HG03460 (cell line): Measurements from ENCODE around the gene PPP1R16B.

ENCODE experiments used
- ATAC-seq: cut with Tn5 transposase; IDR thresholded peaks from one replicate; pipeline ENCODE4 v1.9.1; 2021; ENCODE audit not compliant: unreplicated experiment

The PPP1R16B gene

DNA sequence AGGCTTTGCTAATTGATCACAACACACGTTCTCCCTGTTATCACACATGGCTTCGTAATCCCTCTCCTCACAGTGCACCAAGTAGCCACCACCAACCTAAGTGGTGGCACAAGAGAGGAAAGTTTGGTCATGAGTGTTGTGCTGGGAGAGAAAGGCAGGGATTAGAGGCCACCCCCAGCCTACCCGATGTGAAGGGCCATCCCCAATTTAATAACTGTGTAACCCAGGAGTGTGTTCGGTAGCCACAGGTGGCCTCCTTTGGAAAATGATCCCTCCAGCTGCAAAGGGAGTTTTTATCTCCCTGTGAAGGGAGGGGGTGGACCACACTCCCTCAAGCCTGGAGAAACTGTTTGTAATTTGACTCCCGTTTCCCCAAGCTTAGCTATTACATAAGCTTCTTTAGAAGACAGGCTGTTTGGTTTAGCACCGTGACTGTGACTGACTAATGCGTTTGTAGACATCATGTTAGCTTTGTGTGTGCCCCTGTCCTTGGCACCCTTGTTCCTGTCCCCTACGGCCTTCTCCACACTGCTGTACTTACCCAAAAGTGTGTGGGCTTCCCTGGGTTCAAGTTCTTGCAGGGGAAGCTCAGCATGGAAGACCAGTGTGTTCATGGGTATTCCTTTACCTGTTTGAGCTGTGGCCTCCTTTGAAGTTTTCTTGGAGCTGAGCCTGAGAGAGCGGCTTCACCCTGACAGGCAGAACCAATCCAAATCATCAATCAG is 20.6 kb downstream of the PPP1R16B start:
- ATAC-seq = no peak

DNA sequence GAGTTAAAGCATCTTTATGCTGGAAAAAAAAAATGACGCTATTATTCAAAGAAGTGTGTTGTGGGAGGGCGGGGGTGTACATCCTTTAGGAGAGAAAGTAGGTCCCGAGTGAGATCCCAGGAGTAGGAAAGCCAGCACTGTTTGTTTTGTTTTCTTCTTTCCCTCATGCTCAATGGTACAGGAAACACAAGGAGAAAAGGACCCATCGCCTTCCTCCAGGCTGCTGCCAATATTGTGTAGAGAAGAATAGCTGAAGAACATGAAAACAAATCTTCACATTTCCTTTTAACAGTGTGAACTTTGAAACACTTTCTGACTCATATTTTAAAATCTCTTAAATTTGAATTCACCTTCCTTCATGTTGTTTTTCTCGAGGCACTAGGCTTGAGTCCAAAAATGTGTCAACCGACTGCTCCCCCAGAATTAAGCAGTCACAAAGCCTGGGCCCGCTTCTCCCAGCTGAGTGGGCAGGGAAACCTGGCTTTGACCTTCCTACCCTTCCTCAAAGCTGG is 22.3 kb downstream of the PPP1R16B start:
- no peak for ATAC-seq

DNA sequence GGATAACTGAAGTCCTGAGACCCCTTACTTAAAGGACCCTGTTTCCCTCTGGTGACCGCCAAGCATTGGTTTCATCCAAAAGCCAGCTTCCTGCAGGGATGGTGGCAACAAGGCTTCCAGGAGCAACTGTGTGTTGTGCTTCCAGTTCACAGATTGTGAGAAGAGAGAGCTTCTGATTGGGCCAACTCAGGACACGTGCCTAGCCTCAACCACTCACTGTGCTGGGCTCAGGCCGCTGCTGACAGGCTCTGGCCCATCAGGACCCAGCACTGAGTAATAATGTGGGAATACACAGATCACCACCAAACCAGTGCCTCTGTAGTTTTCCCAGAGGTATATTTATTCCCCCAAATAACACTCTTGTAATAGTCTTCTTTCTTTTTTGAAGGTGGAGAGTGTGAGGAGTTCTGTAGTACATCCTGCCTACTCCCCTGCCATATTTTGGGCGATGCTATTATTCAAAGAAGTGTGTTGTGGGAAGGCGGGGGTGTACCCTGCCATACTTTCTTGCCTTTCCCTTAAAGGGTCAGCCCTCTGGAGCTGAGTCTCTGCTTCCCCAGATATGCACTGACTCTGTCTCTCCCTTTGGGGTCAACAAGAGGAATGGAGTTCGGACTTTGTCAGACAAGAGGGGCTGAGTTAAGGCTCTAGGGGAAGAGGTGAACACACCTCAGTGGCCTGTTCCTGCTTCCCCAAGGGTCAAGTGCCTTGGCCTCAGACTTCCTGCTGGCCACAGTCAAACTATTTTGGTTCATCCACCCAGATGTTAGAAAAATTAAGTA is 23.2 kb downstream of the PPP1R16B start:
- ATAC-seq = no peak

DNA sequence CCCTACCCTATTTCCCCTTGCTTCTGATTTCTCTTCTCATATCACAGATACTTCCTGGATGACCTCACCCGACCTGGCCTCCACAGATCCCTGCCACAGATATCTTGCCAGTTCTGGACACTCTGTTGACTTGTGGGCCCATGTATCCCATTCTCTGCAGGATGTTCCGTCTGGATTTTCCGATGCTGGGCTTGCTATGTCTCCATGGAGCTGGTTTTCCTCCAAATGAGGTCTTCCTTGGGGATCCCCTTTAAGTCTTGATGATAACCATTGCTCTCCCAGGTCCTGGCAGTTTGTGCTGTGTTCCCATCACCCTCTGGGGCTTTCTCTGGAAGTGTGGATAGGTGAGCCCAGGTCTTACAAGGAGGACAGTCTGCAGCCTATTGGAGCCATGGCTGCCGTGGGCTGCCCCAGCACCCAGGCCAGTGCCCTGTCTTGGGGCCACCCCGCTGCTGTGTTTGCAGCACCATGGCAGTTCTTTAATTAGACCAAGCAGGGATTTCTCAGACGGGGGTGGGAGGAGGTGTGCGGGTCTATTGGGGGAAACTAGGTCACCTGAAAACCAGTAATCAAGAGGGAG is 23.9 kb downstream of the PPP1R16B start:
- ATAC-seq = no peak

DNA sequence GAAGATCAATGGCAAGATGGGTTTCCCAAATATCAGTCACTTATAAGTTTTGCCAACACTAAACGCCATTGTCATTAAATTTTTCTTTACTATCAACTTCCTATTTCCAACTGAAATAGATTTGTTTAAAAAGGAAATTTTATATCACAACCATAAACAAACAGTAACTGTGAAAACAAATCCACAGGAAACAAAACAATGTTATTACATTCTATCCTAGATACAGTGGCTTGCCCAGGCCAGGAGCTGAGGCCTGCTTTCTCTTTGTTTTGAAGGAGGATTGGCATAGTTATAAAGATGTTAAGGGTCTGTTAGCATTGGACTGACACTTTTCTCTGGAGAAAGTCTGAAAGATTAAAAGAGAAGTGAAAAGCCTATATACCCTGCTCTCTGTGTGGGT is 24.9 kb downstream of the PPP1R16B start:
- ATAC-seq = no peak

DNA sequence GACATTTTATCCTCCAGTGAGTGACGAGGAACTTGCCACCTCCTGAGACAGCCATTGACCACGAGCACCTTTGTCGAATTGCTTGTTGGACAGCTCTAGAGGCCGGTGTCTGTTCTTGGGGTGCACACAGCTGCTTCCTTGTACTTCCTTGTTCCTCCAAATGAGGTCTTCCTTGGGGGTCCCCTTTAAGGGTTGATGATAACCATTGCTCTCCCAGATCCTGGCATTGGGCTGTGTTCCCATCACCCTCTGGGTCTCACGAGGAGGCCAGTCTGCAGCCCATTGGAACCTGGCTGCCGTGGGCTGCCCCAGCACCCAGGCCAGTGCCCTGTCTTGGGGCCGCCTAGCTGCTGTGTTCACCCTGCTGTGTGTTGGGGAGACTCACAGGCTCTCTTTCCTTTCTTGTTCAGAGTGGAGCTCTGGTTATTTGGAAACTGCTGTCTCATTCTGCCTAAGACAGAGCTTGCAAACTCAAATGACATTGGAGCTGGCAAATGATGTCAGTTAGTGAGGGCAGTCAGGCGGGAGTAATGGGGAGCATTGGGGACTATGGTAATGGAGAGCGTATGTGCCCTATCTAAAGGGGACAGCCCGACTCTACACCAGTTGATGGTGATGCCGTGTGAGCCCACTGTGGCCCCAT is 25.7 kb downstream of the PPP1R16B start:
- no peak for ATAC-seq

DNA sequence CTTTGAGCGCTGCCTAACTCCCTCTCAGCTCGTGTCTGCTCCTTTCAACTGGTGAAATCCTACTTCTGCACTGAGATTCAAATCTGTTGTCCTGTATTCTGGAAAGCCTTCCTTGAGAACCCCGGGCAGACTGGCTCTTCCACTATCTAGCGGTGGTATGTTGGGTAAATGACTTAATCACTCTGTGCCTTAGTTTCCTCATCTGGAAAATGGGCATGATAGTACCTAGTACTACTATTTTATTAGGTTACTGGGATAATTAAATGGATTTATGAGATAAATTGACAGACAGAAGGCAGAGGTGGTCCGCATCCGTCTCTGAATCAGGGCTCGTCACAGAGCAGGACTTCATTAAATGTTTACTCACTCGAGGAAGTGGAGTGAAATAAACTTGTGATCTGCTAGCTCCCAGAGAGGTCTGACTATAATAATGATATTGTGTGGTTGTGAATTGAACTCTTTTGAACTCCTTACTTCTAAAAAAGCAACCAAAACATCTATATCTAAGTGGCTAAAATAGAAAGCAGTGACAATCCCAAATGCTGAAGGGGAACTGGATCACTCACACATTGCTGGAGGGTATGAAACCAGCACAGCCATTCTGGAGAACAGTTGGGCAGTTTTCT is 26.6 kb downstream of the PPP1R16B start:
- ATAC-seq = no peak

DNA sequence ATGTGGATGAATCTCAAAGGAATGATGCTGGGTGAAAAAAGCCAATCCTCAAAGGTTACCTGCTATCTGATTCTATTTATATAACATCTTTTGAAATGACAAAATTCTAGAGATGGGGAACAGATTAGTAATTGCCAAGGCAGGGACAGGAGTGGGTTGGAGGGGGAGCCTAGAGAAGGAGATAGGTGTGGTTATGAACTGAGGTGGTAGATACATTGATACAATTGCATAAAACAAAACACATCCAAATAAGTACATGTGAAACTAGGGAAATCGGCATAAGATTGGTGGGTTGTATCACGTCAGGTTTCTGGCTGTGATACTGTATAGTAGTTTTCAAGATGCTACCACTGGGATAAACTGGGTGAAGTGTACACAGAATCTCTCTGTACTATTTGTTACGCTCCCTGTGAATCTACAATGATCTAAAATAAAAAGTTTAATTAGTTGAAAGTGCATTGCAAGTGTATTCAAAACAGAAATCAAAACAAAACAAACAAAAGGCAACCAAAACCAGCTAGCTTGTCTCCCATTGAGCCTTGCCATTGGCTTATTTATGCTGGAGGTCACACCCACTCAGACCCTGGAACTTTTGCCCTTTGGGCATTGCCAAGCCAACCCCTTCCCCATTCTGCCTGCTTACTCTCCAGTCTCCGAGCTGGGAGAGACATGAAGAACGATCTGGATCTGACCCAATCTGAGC is 27.8 kb downstream of the PPP1R16B start:
- no peak for ATAC-seq

DNA sequence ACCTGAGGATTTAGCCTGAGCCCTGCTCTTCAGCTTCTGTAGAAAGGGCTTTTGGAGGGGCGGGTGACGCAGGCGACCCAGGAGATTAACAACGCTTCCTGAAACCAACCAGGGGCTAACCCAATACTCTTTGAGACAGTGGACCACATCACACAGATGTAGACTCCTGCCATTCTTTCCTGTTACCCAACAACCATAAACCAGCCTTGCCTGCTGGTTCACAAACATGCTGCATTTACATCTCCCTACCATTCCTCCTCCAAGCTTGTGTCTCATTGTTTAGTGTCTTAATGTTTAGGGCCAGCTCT is 28.3 kb downstream of the PPP1R16B start:
- no peak for ATAC-seq

DNA sequence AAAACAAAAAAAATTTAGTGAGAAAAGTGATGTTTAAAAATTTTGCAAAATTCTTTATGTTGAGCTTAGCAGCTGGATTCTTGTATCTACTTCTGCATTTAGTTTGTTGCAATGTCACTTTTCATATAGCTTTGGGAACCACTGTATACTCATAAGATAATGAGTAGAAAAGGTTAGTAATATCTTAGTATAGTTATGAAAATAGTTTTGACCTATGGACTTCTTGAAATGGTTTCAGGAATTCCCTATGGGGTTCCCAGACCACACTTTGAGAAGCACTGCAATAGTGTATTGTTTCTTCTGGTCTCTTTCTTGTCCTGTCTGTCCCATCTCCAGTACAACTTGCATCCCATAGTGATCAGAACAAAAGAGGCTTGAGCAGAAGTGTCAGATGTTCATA is 29.4 kb downstream of the PPP1R16B start:
- no peak for ATAC-seq

DNA sequence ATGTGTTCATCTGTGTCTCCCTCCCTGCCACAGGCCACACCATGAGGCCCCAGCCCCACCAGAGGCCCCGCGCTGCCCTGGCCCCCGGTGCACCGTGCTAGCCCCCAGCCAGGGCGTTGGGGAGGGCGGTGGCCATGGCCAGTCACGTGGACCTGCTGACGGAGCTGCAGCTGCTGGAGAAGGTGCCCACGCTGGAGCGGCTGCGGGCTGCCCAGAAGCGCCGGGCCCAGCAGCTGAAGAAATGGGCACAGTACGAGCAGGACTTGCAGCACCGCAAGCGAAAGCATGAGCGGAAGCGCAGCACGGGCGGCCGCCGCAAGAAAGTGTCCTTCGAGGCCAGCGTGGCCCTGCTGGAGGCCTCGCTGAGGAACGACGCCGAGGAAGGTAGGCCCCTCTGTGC is 30.3 kb downstream of the PPP1R16B start:
- ATAC-seq = no peak

DNA sequence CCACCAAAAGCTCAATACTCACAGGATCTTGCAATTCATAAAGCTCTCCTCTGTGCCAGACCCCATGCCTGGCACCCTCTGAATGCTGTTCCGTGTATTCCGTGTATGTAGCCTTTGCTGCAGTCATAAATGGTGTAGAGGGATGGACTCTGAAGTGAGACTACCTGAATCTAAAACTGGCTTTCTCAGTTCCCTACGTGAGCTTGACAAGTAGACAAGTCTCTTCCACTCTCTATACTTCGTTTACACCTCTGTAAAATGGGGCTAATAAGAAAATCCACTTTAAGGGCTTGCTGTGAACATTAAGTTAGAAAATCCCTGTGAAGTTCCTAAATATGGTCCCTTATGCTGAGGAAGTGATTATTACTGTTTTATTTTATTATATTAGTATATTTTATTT is 31.5 kb downstream of the PPP1R16B start:
- ATAC-seq = no peak

DNA sequence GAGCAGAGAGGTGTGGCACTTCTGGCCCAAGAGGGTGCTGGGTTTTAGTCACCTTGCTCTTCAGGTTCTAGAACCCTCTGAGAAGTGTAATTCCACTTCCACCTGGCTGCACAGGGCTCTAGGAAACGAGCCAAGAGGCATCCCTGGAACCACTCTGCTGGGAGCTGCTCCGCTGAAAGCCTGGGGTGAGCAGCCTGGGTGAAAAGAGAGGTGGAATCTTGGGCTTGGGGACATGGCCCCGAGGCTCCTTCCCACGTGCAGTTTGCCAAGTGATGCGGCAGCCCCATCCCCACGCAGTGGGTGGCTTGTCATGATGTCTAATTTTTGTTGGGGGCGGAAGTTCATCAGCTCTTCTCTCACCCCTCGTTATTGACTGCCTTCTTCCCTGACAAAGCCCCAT is 32.8 kb downstream of the PPP1R16B start:
- ATAC-seq = no peak

DNA sequence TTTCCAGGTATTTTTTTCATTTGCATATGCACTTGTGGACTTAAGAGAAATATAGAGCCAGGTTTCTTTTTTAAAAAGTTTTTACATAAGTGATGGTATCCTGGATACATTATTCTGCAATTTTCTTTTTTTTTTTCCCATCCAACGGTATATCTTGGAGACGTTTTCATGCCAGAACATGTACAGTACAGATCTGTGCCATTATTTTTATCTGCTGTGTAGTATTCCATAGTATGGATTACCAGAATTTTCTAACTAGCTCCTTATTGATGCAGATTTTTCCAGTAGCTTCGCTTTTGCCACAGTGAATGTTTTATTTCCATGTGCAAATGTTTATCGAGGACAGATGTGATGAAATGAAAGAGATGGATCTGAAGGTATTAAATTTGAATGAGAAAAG is 34.1 kb downstream of the PPP1R16B start:
- ATAC-seq = no peak

DNA sequence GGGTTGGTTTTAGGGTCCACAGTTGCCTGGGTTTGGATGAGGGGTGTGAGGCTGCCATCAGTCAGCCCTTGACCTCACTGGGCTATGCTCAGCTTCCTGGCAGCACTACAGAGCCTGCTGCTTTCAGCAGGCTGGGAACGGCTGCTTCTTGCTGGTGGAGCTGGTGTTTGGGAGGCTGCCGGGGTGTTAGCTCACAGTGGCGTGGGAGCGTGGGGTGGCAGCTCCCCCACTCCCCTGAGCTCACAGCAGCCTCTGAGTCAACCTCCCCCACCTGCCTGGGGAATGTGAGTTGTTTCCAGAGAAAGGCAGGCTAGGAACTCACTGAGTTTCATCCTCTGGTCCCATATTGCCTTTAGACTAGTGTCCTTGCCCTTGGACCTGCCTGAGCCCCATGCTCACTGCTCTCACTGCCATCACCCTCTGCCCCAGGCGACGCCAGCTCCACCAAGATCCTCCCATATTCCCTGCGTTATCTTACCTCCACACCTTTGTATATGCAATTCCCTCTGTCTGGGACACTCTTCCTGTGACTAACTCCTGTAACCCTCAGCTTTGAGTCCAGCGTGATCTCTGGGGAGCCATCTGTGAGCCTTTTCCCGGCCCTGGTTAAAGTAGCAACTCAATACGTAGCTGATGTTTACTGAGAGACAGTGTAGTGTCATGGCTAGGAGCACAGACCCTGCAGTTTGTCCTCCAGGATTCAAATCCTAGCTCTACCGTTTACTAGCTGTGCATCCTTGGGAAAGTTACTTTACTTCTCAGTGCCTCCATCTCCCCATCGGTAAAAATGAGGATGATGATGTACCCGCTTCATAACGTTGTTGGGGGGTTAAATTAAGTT is 34.8 kb downstream of the PPP1R16B start:
- no peak for ATAC-seq

DNA sequence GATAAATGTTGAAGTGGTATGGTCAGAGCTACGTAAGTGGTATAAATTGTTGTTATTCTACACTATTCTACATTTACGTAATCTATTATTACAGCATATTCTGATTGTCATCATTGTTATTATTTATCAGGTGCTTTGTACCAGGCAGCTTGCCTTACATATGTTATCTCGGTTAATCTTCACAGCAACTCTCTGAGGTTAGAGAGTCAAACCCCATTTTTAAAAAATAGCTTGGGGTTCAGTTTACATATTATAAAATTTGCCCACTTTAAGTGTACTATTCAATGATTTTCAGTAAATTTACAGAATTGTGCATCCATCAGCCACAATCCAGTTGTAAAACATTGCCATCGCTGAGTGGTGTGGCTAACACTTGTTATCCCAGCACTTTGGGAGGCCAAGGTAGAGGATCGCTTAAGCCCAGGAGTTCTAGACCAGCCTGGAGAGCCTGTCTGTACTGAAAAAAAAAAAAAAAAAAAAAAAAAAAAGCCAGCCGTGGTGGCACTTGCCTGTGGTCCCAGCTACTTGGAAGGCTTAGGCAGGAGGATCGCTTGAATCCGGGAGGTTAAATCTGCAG is 35.5 kb downstream of the PPP1R16B start:
- ATAC-seq = no peak

DNA sequence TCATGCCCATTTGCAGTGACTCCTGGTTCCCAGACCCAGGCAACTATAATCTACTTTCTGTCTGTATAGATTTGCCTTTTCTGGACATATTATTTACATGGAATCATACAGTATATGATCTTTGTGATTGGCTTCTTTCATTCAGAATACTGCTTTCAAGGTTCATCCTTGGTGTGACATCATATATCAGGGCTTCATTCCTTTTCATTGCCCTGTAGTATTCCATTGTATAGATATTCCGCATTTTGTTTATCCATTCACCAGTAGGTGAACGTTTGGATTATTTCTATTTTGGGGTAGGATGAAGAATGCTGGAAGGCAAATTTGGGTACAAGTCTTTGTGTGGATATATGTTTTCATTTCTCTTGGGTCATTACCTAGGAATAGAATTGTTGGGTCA is 36.1 kb downstream of the PPP1R16B start:
- ATAC-seq = no peak

DNA sequence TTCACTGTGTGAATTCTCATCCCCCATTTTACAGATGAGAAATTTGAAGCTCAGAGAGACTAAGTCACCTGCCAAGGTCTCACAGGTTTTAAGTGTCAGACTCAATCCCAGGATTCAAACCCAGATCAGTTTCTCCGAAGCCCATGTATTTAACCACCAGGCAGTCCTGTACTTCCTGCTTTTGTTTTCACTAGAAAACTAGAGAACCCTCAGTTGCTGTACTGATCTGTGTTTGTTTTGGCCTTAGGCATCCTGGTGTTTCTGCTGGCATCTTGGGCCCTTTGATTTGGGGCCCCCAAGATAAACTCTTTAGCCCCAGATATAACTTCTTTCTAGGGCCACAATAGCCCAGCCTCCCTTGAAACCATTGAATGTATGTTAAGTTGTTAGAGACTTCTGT is 36.5 kb downstream of the PPP1R16B start:
- peak; percentile 28 for ATAC-seq

DNA sequence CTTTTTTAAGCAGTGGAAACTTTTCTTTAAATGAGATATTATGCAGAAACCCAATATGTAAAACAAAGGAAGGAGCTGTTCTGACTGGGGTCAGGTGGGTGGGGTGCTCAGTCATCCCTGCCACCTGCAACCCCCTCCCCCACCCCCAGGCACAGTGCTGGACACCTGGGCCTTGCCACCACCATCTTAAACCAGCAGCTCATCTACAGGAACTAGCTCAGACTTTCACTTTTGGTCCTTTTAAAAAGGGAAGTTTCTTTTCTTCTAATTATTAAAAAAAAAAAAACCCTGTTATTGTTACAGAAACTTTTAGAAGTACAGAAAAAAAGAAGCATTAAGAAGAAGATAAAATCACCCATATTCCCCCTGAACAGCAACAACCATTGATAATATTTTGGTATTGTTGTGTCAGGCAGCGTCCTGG is 37.1 kb downstream of the PPP1R16B start:
- peak; percentile 82 for ATAC-seq
